ENCODE results near the gene HS1BP3. TPM values are rescaled to one million over a fixed set of nuclear protein-coding genes. Genes with fewer than 3 reads are reported as not detected.
A peak's percentile ranks its signal among the peaks of the same experiment; 100 is the strongest.

HS1BP3 gene
- polyA plus RNA-seq, 1 experiment: 14.2 TPM

- no peak for TF ChIP-seq CTCF (IDR thresholded peaks at IDR 0.05; ENCODE audit: low read depth, low read length)
- Histone ChIP-seq H3K9me3 (ENCODE audit: control insufficient read depth, insufficient read depth, low read length) (no peaks in the 10 kb centered on the region; the same call in 1 of the 2 replicates), H3K4me3 (ENCODE audit: low read depth, low read length) (no peak overlapping the region), H3K27ac (ENCODE audit: low read depth, low read length) (peak overlapping the region; percentile 94), H3K27me3 (ENCODE audit: control insufficient read depth, insufficient read depth, low read length) (no peaks in the 10 kb centered on the region)
- CTCF ChIA-PET: interaction anchor here (1.1 to 2.5 kb wide), 7 partner anchors 10 to 208 kb away, joined by 3 to 11 read pairs (median 9); partner anchors contain the start of gene HS1BP3
- no peak for DNase-seq (ENCODE audit: low read depth, low spot score)
- POLR2A ChIA-PET: interaction anchor here (0.5 to 4.6 kb wide), 6 partner anchors 15 to 194 kb away, joined by 3 to 68 read pairs (median 6); partner anchors contain the start of gene RHOB
These were observed 31.9 kb downstream of the HS1BP3 start for GRCh38 chr2:20618886-20619521.

- TF ChIP-seq CTCF (IDR thresholded peaks at IDR 0.05; ENCODE audit: low read depth, low read length): no peak
- Histone ChIP-seq H3K27ac (ENCODE audit: low read depth, low read length) (peak overlapping the region; percentile 94), H3K4me3 (ENCODE audit: low read depth, low read length) (no peak overlapping the region), H3K9me3 (ENCODE audit: control insufficient read depth, insufficient read depth, low read length) (no peaks in the 10 kb centered on the region; the same call in 1 of the 2 replicates), H3K27me3 (ENCODE audit: control insufficient read depth, insufficient read depth, low read length) (no peaks in the 10 kb centered on the region)
- POLR2A ChIA-PET: interaction anchor here (0.5 to 4.6 kb wide), 10 partner anchors 20 to 195 kb away, joined by 3 to 68 read pairs (median 6); partner anchors contain the start of gene RHOB
- DNase-seq (ENCODE audit: low read depth, low spot score): no peak
- CTCF ChIA-PET: interaction anchor here (0.6 to 2.5 kb wide), 33 partner anchors 9 to 240 kb away, joined by 3 to 12 read pairs (median 4); partner anchors contain the start of genes HS1BP3 and RHOB
These were observed 32.4 kb downstream of the HS1BP3 start for GRCh38 chr2:20618468-20618885.

- H3K27ac ChIP-seq (ENCODE audit: low read depth, low read length): peak overlapping the region; percentile 94
- H3K9me3 ChIP-seq (ENCODE audit: control insufficient read depth, insufficient read depth, low read length): no peaks in the 10 kb centered on the region; the same call in 1 of the 2 replicates
- no peak overlapping the region for H3K4me3 ChIP-seq (ENCODE audit: low read depth, low read length)
- ChIA-PET CTCF (interaction anchor here (0.6 to 2.5 kb wide), 37 partner anchors 8 to 271 kb away, joined by 3 to 12 read pairs (median 4); partner anchors contain the start of genes HS1BP3 and RHOB), POLR2A (interaction anchor here (0.5 to 4.6 kb wide), 10 partner anchors 22 to 195 kb away, joined by 3 to 68 read pairs (median 4); partner anchors contain the start of gene RHOB)
- H3K27me3 ChIP-seq (ENCODE audit: control insufficient read depth, insufficient read depth, low read length): no peaks in the 10 kb centered on the region
- DNase-seq (ENCODE audit: low read depth, low spot score): peak; percentile 98
- TF ChIP-seq CTCF (IDR thresholded peaks at IDR 0.05; ENCODE audit: low read depth, low read length): peak; percentile 61
These were observed 32.9 kb downstream of the HS1BP3 start for GRCh38 chr2:20617892-20618467.

- no peak for TF ChIP-seq CTCF (IDR thresholded peaks at IDR 0.05; ENCODE audit: low read depth, low read length)
- POLR2A ChIA-PET: interaction anchor here (0.9 to 4.6 kb wide), 6 partner anchors 21 to 194 kb away, joined by 3 to 68 read pairs (median 6); partner anchors contain the start of gene RHOB
- CTCF ChIA-PET: interaction anchor here (0.6 to 2.5 kb wide), 25 partner anchors 9 to 270 kb away, joined by 3 to 12 read pairs (median 4); partner anchors contain the start of gene RHOB
- H3K27ac ChIP-seq (ENCODE audit: low read depth, low read length): peak overlapping the region; percentile 94
- DNase-seq (ENCODE audit: low read depth, low spot score): no peak
- no peaks in the 10 kb centered on the region; the same call in 1 of the 2 replicates for H3K9me3 ChIP-seq (ENCODE audit: control insufficient read depth, insufficient read depth, low read length)
- H3K4me3 ChIP-seq (ENCODE audit: low read depth, low read length): no peak overlapping the region
- H3K27me3 ChIP-seq (ENCODE audit: control insufficient read depth, insufficient read depth, low read length): no peaks in the 10 kb centered on the region
These were observed 33.8 kb downstream of the HS1BP3 start for GRCh38 chr2:20617081-20617575.
